ENCODE data around the gene SLC4A1AP. TPM values are rescaled to one million over a fixed set of nuclear protein-coding genes. Genes with fewer than 3 reads are reported as not detected.

The SLC4A1AP gene
- total and polyA plus RNA-seq, 10 of the 15 experiments (the other 5 are each of a cell fraction or from before 2014, with no cell fraction given): 6.5 to 30.1 (median 21.5) TPM

DNA sequence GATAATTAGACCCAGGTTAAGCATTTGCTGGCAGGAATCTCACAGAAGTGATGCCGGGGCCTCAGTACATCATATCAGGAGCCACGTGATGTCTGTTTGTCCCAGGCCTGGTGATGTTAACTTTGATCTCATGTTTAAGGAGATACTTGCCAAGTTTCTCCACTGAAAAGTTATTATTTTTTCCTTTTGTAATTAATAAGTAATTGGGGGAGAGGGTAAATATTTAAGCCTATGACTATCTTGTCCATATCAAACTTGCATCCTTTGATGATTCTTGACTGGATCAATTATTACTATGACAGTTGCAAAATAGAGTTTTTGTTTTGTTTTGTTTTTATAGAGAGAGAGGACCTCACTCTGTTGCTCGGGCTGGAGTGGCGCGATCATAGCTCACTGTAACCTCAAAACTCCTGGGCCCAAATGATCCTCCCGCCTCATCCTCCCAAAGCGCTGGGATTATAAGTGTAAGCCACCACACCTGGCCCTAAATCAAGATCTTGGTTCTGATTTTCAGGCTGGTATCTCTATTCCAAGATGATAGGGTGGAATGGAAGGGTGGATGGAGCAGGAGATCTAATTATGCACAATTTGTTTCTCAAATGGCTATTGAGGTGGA, 46.4 kb downstream of the SLC4A1AP start:
- Histone ChIP-seq H3K79me2 (ENCODE audit: control insufficient read depth, insufficient read depth, low read length) (no peaks in the 10 kb centered on the region), H3K4me3 (no peak overlapping the region), H3K4me2 (ENCODE audit: control insufficient read depth, insufficient read depth) (no peak overlapping the region), H4K20me1 (ENCODE audit: control insufficient read depth, insufficient read depth) (no peaks in the 10 kb centered on the region), H3K4me1 (ENCODE audit: control insufficient read depth, insufficient read depth, low read length) (no peaks in the 10 kb centered on the region), H3K27ac (ENCODE audit: control insufficient read depth, insufficient read depth) (no peak overlapping the region), H3K27me3 (replicated peaks in 1 of 2; ENCODE audit: control insufficient read depth in 2 of 2, insufficient read depth in 2 of 2, low read length in 1 of 2) (no peaks in the 10 kb centered on the region), H2AFZ (ENCODE audit: control insufficient read depth, low read depth, low read length) (no peak overlapping the region), H3K36me3 (ENCODE audit: control insufficient read depth in 2 of 2, insufficient read depth in 2 of 2, low read length in 1 of 2) (no peaks in the 10 kb centered on the region), H3K9ac (ENCODE audit: control insufficient read depth, insufficient read depth, low read length) (no peak overlapping the region), H3K9me3 (replicated peaks; ENCODE audit: control insufficient read depth, insufficient read depth, low read length) (no peaks in the 10 kb centered on the region)
- in situ Hi-C loops (cut with MboI) (no loop called here), intact Hi-C loops (cut with micrococcal nuclease; ENCODE audit: unreplicated experiment) (no loop called here)
- SMC1A ChIA-PET (ENCODE audit: uncharacterized antibody, unreplicated experiment): interaction anchor here (1.1 kb wide), 1 partner anchor 182 kb away, joined by 3 read pairs; no protein-coding TSS in a partner anchor
- POLR2A ChIA-PET: interaction anchor here (0.9 kb wide), 1 partner anchor 19 kb away, joined by 4 read pairs; no protein-coding TSS in a partner anchor
- CTCF ChIA-PET: interaction anchor here (0.9 to 1.6 kb wide), 2 partner anchors 13 to 26 kb away, joined by 3 to 5 read pairs; no protein-coding TSS in a partner anchor
- TF ChIP-seq, protein P1, sequence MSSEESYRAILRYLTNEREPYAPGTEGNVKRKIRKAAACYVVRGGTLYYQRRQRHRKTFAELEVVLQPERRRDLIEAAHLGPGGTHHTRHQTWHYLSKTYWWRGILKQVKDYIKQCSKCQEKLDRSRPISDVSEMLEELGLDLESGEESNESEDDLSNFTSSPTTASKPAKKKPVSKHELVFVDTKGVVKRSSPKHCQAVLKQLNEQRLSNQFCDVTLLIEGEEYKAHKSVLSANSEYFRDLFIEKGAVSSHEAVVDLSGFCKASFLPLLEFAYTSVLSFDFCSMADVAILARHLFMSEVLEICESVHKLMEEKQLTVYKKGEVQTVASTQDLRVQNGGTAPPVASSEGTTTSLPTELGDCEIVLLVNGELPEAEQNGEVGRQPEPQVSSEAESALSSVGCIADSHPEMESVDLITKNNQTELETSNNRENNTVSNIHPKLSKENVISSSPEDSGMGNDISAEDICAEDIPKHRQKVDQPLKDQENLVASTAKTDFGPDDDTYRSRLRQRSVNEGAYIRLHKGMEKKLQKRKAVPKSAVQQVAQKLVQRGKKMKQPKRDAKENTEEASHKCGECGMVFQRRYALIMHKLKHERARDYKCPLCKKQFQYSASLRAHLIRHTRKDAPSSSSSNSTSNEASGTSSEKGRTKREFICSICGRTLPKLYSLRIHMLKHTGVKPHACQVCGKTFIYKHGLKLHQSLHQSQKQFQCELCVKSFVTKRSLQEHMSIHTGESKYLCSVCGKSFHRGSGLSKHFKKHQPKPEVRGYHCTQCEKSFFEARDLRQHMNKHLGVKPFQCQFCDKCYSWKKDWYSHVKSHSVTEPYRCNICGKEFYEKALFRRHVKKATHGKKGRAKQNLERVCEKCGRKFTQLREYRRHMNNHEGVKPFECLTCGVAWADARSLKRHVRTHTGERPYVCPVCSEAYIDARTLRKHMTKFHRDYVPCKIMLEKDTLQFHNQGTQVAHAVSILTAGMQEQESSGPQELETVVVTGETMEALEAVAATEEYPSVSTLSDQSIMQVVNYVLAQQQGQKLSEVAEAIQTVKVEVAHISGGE (CRISPR knock-in tag; IDR thresholded peaks at IDR 0.05): no peak
- TF ChIP-seq MEF2A (IDR thresholded peaks at IDR 0.05; ENCODE audit: insufficient read depth, low read depth, low read length) (no peak), BRCA1 (IDR thresholded peaks at IDR 0.05; ENCODE audit: low read depth, low read length) (no peak), RBBP5 (conservative IDR thresholded peaks at IDR 0.05) (no peak), ZNF622 (IDR thresholded peaks at IDR 0.05) (no peak), SMAD5 (IDR thresholded peaks at IDR 0.05; ENCODE audit: low read depth) (no peak), PBX3 (IDR thresholded peaks at IDR 0.05; ENCODE audit: insufficient replicate concordance, low read depth, low read length) (no peak), HDAC6 (IDR thresholded peaks at IDR 0.05; ENCODE audit: unreplicated experiment) (no peak), RCOR1 (conservative IDR thresholded peaks at IDR 0.05; ENCODE audit: low read depth, low read length) (no peak), FOXM1 (IDR thresholded peaks at IDR 0.05; ENCODE audit: low read depth, low read length) (no peak), ATF3 (IDR thresholded peaks at IDR 0.05; ENCODE audit: borderline replicate concordance, extremely low read depth, low read depth, low read length) (no peak), STAT1 (conservative IDR thresholded peaks at IDR 0.05) (no peak), CHD1 (IDR thresholded peaks at IDR 0.05; ENCODE audit: low read depth, low read length) (no peak), NFYA (IDR thresholded peaks at IDR 0.05; ENCODE audit: borderline replicate concordance, low read depth, low read length) (no peak), TCF7 (IDR thresholded peaks at IDR 0.05; ENCODE audit: borderline replicate concordance) (no peak), SRF (IDR thresholded peaks at IDR 0.05; ENCODE audit: low read depth in 2 of 2, low read length in 2 of 2) (no peak), MTA2 (IDR thresholded peaks at IDR 0.05; ENCODE audit: low read depth) (no peak)
- no TSS peak for BruUV-seq (replicated peaks)
- WGBS (ENCODE audit: insufficient coverage, insufficient replicate concordance, low lambda C conversion rate, missing lambda C conversion rate): 59% methylated on average over 7 of the region's 7 CpGs
- ATAC-seq: no peak
- no peak for DNase-seq (ENCODE audit: low read depth, low spot score)
- RAD21 ChIA-PET (ENCODE audit: unreplicated experiment): no interaction called here
- FAIRE-seq: no peak
